ENCODE results near the gene FOXA1.

DNA sequence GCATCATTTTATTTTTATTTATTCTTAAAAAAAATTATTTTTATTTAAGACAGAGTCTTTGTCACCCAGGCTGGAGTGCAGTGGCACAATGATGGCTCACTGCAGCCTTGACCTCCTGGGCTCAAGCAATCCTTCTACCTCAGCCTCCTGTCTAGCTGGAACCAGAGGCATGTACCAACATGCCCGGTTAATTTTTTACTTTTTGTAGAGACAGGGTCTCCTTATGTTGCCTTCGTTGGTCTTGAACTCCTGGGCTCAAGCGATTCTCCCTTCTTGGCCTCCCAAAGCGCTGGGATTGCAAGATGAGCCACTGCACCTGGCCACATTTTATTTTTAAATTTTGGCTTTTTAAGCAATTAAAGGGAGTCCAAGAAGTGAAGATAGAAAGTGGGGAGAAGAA, 21.8 kb upstream of the FOXA1 start:
- TF ChIP-seq, protein P1, sequence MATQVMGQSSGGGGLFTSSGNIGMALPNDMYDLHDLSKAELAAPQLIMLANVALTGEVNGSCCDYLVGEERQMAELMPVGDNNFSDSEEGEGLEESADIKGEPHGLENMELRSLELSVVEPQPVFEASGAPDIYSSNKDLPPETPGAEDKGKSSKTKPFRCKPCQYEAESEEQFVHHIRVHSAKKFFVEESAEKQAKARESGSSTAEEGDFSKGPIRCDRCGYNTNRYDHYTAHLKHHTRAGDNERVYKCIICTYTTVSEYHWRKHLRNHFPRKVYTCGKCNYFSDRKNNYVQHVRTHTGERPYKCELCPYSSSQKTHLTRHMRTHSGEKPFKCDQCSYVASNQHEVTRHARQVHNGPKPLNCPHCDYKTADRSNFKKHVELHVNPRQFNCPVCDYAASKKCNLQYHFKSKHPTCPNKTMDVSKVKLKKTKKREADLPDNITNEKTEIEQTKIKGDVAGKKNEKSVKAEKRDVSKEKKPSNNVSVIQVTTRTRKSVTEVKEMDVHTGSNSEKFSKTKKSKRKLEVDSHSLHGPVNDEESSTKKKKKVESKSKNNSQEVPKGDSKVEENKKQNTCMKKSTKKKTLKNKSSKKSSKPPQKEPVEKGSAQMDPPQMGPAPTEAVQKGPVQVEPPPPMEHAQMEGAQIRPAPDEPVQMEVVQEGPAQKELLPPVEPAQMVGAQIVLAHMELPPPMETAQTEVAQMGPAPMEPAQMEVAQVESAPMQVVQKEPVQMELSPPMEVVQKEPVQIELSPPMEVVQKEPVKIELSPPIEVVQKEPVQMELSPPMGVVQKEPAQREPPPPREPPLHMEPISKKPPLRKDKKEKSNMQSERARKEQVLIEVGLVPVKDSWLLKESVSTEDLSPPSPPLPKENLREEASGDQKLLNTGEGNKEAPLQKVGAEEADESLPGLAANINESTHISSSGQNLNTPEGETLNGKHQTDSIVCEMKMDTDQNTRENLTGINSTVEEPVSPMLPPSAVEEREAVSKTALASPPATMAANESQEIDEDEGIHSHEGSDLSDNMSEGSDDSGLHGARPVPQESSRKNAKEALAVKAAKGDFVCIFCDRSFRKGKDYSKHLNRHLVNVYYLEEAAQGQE (IDR thresholded peaks at IDR 0.05; ENCODE audit: borderline replicate concordance), result no peak
- TF ChIP-seq, protein P1 (CRISPR knock-in tag; IDR thresholded peaks at IDR 0.05; ENCODE audit: low read depth), result no peak
- TF ChIP-seq, protein P2, sequence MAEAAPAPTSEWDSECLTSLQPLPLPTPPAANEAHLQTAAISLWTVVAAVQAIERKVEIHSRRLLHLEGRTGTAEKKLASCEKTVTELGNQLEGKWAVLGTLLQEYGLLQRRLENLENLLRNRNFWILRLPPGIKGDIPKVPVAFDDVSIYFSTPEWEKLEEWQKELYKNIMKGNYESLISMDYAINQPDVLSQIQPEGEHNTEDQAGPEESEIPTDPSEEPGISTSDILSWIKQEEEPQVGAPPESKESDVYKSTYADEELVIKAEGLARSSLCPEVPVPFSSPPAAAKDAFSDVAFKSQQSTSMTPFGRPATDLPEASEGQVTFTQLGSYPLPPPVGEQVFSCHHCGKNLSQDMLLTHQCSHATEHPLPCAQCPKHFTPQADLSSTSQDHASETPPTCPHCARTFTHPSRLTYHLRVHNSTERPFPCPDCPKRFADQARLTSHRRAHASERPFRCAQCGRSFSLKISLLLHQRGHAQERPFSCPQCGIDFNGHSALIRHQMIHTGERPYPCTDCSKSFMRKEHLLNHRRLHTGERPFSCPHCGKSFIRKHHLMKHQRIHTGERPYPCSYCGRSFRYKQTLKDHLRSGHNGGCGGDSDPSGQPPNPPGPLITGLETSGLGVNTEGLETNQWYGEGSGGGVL (CRISPR knock-in tag; IDR thresholded peaks at IDR 0.05), result no peak
- no peak for TF ChIP-seq POLR2AphosphoS2 (IDR thresholded peaks at IDR 0.05; ENCODE audit: low read length)
- no peak for TF ChIP-seq BRCA1 (IDR thresholded peaks at IDR 0.05)
- no peak for TF ChIP-seq BRCA1 (CRISPR knock-in tag; IDR thresholded peaks at IDR 0.05)
- TF ChIP-seq MYC (IDR thresholded peaks at IDR 0.05; ENCODE audit: low read depth, low read length), result no peak
- TF ChIP-seq MYC (CRISPR knock-in tag; IDR thresholded peaks at IDR 0.05; ENCODE audit: borderline replicate concordance, low read depth), result no peak
- TF ChIP-seq MTA2 (IDR thresholded peaks at IDR 0.05; ENCODE audit: low read depth), result no peak
- no peak for TF ChIP-seq POLR2AphosphoS5 (IDR thresholded peaks at IDR 0.05; ENCODE audit: control insufficient read depth, insufficient read depth, low read depth, low read length)
- TF ChIP-seq, protein P3, sequence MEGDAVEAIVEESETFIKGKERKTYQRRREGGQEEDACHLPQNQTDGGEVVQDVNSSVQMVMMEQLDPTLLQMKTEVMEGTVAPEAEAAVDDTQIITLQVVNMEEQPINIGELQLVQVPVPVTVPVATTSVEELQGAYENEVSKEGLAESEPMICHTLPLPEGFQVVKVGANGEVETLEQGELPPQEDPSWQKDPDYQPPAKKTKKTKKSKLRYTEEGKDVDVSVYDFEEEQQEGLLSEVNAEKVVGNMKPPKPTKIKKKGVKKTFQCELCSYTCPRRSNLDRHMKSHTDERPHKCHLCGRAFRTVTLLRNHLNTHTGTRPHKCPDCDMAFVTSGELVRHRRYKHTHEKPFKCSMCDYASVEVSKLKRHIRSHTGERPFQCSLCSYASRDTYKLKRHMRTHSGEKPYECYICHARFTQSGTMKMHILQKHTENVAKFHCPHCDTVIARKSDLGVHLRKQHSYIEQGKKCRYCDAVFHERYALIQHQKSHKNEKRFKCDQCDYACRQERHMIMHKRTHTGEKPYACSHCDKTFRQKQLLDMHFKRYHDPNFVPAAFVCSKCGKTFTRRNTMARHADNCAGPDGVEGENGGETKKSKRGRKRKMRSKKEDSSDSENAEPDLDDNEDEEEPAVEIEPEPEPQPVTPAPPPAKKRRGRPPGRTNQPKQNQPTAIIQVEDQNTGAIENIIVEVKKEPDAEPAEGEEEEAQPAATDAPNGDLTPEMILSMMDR (IDR thresholded peaks at IDR 0.05 in 2 of 3, conservative IDR thresholded peaks at IDR 0.05 in 1 of 3; ENCODE audit: insufficient read depth in 2 of 3, low read depth in 1 of 3, low read length in 3 of 3), result no peak
- no peak for TF ChIP-seq RBM14 (IDR thresholded peaks at IDR 0.05; ENCODE audit: borderline replicate concordance, insufficient read depth, low read depth, low read length)
